ENCODE measurements around the gene C3orf70.

The C3orf70 gene

GRCh38 chr3:185065059-185065458 is 87.8 kb downstream of the C3orf70 start:
- Histone ChIP-seq H3K4me3 (ENCODE audit: low read depth, low read length) (no peak overlapping the region), H3K9me3 (ENCODE audit: severe bottlenecking) (peaks cover 6% of the 10 kb centered on the region), H3K27ac (no peak overlapping the region), H3K27me3 (ENCODE audit: insufficient read depth, low read depth, severe bottlenecking) (no peaks in the 10 kb centered on the region), H3K36me3 (no peaks in the 10 kb centered on the region)
- no peak for DNase-seq
- TF ChIP-seq CTCF (IDR thresholded peaks at IDR 0.05; ENCODE audit: low read depth, low read length) = no peak; the same call in 1 of the 2 replicates

DNA sequence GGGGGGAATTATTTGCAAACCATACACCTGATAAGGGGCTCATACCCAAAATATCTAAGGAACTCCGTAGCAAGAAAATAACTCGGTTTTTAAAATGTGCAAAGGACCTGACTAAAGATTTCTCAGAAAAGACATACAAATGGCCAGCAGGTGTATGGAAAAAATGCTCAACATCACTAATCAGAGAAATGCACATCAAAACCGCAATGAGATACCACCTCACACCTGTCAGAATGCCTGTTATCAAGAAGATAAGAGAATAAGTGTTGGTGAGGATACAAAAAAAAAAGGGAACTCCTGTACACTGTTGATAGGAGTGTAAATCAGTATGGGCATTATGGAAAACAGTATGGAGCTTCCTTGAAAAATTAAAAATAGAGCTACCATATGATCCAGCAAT is 89.4 kb downstream of the C3orf70 start:
- no peak for DNase-seq
- Histone ChIP-seq H3K9me3 (ENCODE audit: severe bottlenecking) (peaks cover 6% of the 10 kb centered on the region), H3K27me3 (ENCODE audit: insufficient read depth, low read depth, severe bottlenecking) (no peaks in the 10 kb centered on the region), H3K4me3 (ENCODE audit: low read depth, low read length) (no peak overlapping the region), H3K27ac (no peak overlapping the region), H3K36me3 (no peaks in the 10 kb centered on the region)
- no peak for TF ChIP-seq CTCF (IDR thresholded peaks at IDR 0.05; ENCODE audit: low read depth, low read length)

- DNase-seq = no peak
- Histone ChIP-seq H3K4me3 (ENCODE audit: low read depth, low read length) (no peak overlapping the region), H3K27me3 (ENCODE audit: insufficient read depth, low read depth, severe bottlenecking) (no peaks in the 10 kb centered on the region), H3K27ac (no peak overlapping the region), H3K36me3 (no peaks in the 10 kb centered on the region), H3K9me3 (ENCODE audit: severe bottlenecking) (peaks cover 6% of the 10 kb centered on the region)
- TF ChIP-seq CTCF (IDR thresholded peaks at IDR 0.05; ENCODE audit: low read depth, low read length) = no peak
Observed at GRCh38 chr3:185062191-185062590, 90.7 kb downstream of the C3orf70 start.

DNA sequence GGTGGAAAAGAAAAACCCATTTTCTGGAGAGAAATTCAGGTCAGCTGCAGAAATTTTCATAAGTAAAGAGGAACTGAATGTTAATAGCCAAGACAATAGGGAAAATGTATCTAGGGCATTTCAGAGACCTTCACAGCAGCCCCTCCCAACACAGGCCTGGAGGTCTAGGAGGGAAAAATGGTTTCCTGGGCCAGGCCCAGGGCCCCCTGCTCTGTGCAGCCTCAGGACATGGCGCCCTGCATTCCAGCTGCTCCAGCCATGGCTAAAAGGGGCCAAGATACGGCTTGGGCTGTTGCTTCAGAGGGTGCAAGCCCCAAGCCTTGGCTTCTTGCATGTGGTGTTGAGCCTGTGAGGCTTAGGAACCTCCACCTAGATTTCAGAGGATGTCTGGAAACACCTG is 92.2 kb downstream of the C3orf70 start:
- Histone ChIP-seq H3K9me3 (ENCODE audit: severe bottlenecking) (peaks cover 6% of the 10 kb centered on the region), H3K27ac (no peak overlapping the region), H3K4me3 (ENCODE audit: low read depth, low read length) (no peak overlapping the region), H3K27me3 (ENCODE audit: insufficient read depth, low read depth, severe bottlenecking) (no peaks in the 10 kb centered on the region), H3K36me3 (no peaks in the 10 kb centered on the region)
- TF ChIP-seq CTCF (IDR thresholded peaks at IDR 0.05; ENCODE audit: low read depth, low read length) = no peak
- DNase-seq = no peak

DNA sequence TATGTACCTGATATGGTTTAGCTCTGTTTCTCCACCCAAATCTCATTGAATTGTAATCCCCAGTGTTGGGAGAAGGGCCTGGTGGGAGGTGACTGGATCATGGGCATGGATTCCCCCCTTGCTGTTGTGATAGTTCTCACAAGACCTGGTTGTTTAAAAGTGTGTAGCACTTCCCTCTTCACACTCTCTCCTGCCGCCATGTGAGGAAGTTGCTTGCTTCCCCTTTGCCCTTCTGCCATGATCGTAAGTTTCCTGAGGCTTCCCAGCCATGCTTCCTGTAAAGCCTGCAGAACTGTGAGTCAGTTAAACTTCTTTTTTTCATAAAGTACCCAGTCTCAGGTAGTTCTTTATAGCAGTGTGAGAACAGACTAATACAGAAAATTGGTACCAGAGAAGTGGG is 93.1 kb downstream of the C3orf70 start:
- H3K4me3 ChIP-seq (ENCODE audit: low read depth, low read length) = no peak overlapping the region
- H3K27me3 ChIP-seq (ENCODE audit: insufficient read depth, low read depth, severe bottlenecking) = no peaks in the 10 kb centered on the region
- TF ChIP-seq CTCF (IDR thresholded peaks at IDR 0.05; ENCODE audit: low read depth, low read length) = no peak
- H3K36me3 ChIP-seq = no peaks in the 10 kb centered on the region
- H3K27ac ChIP-seq = no peak overlapping the region
- H3K9me3 ChIP-seq (ENCODE audit: severe bottlenecking) = peaks cover 6% of the 10 kb centered on the region
- no peak for DNase-seq

GRCh38 chr3:185058796-185059195 is 94.1 kb downstream of the C3orf70 start:
- no peaks in the 10 kb centered on the region for H3K27me3 ChIP-seq (ENCODE audit: insufficient read depth, low read depth, severe bottlenecking)
- TF ChIP-seq CTCF (IDR thresholded peaks at IDR 0.05; ENCODE audit: low read depth, low read length) = no peak
- DNase-seq = no peak
- H3K27ac ChIP-seq = no peak overlapping the region
- H3K9me3 ChIP-seq (ENCODE audit: severe bottlenecking) = peaks cover 6% of the 10 kb centered on the region
- no peak overlapping the region for H3K4me3 ChIP-seq (ENCODE audit: low read depth, low read length)
- H3K36me3 ChIP-seq = no peaks in the 10 kb centered on the region; the same call in 1 of the 2 replicates

Data from WERI-Rb-1 (cell line).